ENCODE measurements around the gene SERAC1. TPM values are rescaled to one million over a fixed set of nuclear protein-coding genes. Genes with fewer than 3 reads are reported as not detected.

SERAC1 gene
- polyA plus RNA-seq, 3 donors: 4.3 to 5.1 (median 4.4) TPM

- intact Hi-C loops (cut with micrococcal nuclease): no loop called here
- no peak overlapping the region for H2AFZ ChIP-seq (ENCODE audit: insufficient read depth, low read depth, low read length, poor library complexity, severe bottlenecking)
- no peaks in the 10 kb centered on the region for H3K79me2 ChIP-seq (ENCODE audit: insufficient read depth, low read length)
- H3K9me3 ChIP-seq (replicated peaks in 1 of 2; ENCODE audit: control insufficient read depth in 1 of 2, insufficient read depth in 1 of 2, low read length in 2 of 2): no peaks in the 10 kb centered on the region
- H3K36me3 Mint-ChIP-seq: peaks cover 67 to 76% of the 10 kb centered on the region in 2 donors
- H3K4me1 ChIP-seq (ENCODE audit: control insufficient read depth in 1 of 2, insufficient read depth in 2 of 2, low read length in 2 of 2): no peaks in the 10 kb centered on the region
- no peak for TF ChIP-seq CTCF (IDR thresholded peaks at IDR 0.05)
- no peaks in the 10 kb centered on the region for H3K27me3 Mint-ChIP-seq (ENCODE audit: low read depth in 3 of 3)
- WGBS (ENCODE audit: insufficient coverage): 100% methylated on average over 2 of the region's 6 CpGs
- H3K4me3 ChIP-seq (replicated peaks in 1 of 3; ENCODE audit: low read depth in 2 of 3, low read length in 3 of 3): no peak overlapping the region
- peaks cover 44 to 86% of the 10 kb centered on the region in 2 donors for H3K36me3 ChIP-seq (replicated peaks in 1 of 2; ENCODE audit: control insufficient read depth in 1 of 2, insufficient read depth in 2 of 2, low read length in 2 of 2)
- H3K4me3 Mint-ChIP-seq: no peak overlapping the region
- H3K9ac ChIP-seq (ENCODE audit: insufficient read depth, low read length, poor library complexity, severe bottlenecking): no peak overlapping the region
- H3K4me2 ChIP-seq (replicated peaks; ENCODE audit: extremely low read depth, low read length, poor library complexity, severe bottlenecking): no peak overlapping the region
- no peaks in the 10 kb centered on the region for H3K9me3 Mint-ChIP-seq
- H3K27me3 ChIP-seq (ENCODE audit: control insufficient read depth in 2 of 2, insufficient read depth in 2 of 2, low read length in 2 of 2): no peaks in the 10 kb centered on the region
- no peak overlapping the region for H3K27ac ChIP-seq (ENCODE audit: low read depth in 1 of 2, low read length in 2 of 2)
- peak overlapping the region in 2 of 7 donors; percentile 31 to 52 for H3K27ac Mint-ChIP-seq
- no peaks in the 10 kb centered on the region for H4K20me1 ChIP-seq (ENCODE audit: insufficient read depth, low read length)
- no peaks in the 10 kb centered on the region for H3K4me1 Mint-ChIP-seq
- DNase-seq: no peak
Measured at GRCh38 chr6:158115508-158115907, 52.6 kb downstream of the SERAC1 start.

- no peak overlapping the region for H3K9ac ChIP-seq (ENCODE audit: insufficient read depth, low read length, poor library complexity, severe bottlenecking)
- no peak overlapping the region for H3K4me3 ChIP-seq (replicated peaks in 1 of 3; ENCODE audit: low read depth in 2 of 3, low read length in 3 of 3)
- no peaks in the 10 kb centered on the region for H3K4me1 Mint-ChIP-seq
- H3K9me3 Mint-ChIP-seq: no peaks in the 10 kb centered on the region
- H2AFZ ChIP-seq (ENCODE audit: insufficient read depth, low read depth, low read length, poor library complexity, severe bottlenecking): no peak overlapping the region
- H3K27me3 Mint-ChIP-seq (ENCODE audit: low read depth in 3 of 3): no peaks in the 10 kb centered on the region
- peaks cover 43 to 86% of the 10 kb centered on the region in 2 donors for H3K36me3 ChIP-seq (replicated peaks in 1 of 2; ENCODE audit: control insufficient read depth in 1 of 2, insufficient read depth in 2 of 2, low read length in 2 of 2)
- H4K20me1 ChIP-seq (ENCODE audit: insufficient read depth, low read length): no peaks in the 10 kb centered on the region
- WGBS (ENCODE audit: insufficient coverage): 93% methylated on average over 3 of the region's 4 CpGs
- no peak overlapping the region for H3K4me2 ChIP-seq (replicated peaks; ENCODE audit: extremely low read depth, low read length, poor library complexity, severe bottlenecking)
- no peak overlapping the region for H3K27ac ChIP-seq (ENCODE audit: low read depth in 1 of 2, low read length in 2 of 2)
- no peak for TF ChIP-seq CTCF (IDR thresholded peaks at IDR 0.05)
- peaks cover 0 to 2% of the 10 kb centered on the region in 2 donors for H3K4me1 ChIP-seq (ENCODE audit: control insufficient read depth in 1 of 2, insufficient read depth in 2 of 2, low read length in 2 of 2)
- intact Hi-C loops (cut with micrococcal nuclease): no loop called here
- H3K27ac Mint-ChIP-seq: peak overlapping the region in 2 of 7 donors; percentile 31 to 52
- H3K36me3 Mint-ChIP-seq: peaks cover 64 to 73% of the 10 kb centered on the region in 2 donors
- no peak for DNase-seq
- no peaks in the 10 kb centered on the region for H3K27me3 ChIP-seq (ENCODE audit: control insufficient read depth in 2 of 2, insufficient read depth in 2 of 2, low read length in 2 of 2)
- H3K79me2 ChIP-seq (ENCODE audit: insufficient read depth, low read length): no peaks in the 10 kb centered on the region
- no peak overlapping the region for H3K4me3 Mint-ChIP-seq
- no peaks in the 10 kb centered on the region for H3K9me3 ChIP-seq (replicated peaks in 1 of 2; ENCODE audit: control insufficient read depth in 1 of 2, insufficient read depth in 1 of 2, low read length in 2 of 2)
Measured at GRCh38 chr6:158115102-158115501, 53.0 kb downstream of the SERAC1 start.

Measured in CD14-positive monocyte (primary cell).